ENCODE data around the gene SPNS2.

Gene SPNS2

DNA sequence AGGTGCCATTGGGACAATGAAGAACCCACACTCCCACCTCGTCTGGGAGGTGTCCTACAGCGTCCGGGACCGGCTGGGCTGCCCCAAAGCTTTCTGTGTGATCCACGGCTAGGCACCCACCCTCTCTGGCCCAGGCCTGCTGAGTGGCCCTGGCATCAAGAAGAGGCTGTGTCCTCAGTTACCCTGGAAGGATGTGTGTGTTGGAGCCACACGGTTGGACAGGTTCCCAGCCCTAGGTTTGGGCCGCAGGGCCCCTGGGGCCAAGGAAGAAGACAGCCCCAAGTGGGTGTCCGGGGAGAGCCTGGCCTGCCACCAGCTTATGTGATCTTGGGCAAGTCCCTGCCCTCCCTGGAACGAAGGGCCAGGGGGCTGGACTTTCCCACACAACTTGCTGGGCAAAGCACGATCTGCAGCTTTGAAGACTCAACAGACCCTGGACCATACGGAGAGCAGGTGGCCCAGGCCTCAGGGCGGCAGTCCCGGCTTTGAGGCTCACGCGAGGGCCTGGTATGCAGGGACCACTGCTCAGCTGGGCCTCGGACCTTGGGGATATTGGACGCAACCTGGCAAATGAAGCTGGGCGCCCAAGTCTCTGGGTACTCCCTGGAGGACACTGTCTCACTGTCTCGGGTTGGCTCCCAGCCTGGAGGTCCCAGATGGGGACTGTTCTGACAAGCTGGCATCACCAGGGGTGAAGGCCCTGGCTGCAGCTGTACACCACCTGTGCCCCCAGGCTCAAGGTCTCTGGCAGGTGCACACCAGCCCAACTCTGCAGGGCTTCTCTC is 39.0 kb downstream of the SPNS2 start:
- no peak for DNase-seq (ENCODE audit: low read depth)

GRCh38 chr17:4538236-4539002 is 39.7 kb downstream of the SPNS2 start:
- DNase-seq (ENCODE audit: low read depth): no peak

DNA sequence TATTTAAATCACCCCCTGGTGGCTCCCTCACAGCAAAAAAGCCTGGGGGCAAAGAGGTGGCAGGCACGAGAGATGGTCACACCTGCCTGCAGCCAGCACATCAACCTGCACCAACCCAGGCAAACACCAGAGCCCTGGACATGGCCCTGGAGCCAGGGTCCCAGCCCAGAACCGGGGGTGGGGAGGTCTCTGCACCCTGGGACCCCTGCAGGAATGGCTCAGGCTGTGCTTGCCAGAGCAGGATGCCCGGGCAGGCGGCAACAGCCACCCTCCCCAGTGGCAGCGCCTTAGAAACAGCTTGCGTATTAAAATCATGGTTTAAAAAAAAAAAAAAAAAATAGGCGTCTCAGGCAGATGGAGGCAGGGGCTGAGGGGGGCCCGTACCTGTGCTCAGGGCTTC is 40.3 kb downstream of the SPNS2 start:
- no peak for DNase-seq (ENCODE audit: low read depth)

GRCh38 chr17:4539576-4540223 is 41.0 kb downstream of the SPNS2 start:
- no peak for DNase-seq (ENCODE audit: low read depth)

DNA sequence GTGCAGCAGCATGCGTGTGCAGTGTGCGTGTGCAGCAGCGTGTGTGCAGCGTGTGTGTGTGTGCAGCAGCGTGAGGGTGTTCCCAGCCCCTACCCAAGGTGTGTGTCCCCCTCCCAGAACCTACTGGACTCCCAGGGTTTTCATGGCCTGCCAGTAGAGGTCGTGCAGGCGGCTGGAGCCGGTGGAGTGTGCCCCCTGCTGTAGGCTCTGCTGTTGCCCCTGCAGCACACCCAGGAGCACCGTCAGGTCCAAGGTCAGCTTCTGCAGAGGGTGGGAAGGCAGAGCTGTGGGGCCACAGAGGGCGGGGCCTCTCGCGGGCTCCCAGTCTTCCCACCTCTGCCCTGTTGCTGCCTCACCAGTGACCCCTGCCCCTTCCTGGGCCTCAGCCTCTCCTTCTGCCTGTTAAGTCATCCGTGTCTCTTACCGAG is 41.6 kb downstream of the SPNS2 start:
- no peak for DNase-seq (ENCODE audit: low read depth)

DNA sequence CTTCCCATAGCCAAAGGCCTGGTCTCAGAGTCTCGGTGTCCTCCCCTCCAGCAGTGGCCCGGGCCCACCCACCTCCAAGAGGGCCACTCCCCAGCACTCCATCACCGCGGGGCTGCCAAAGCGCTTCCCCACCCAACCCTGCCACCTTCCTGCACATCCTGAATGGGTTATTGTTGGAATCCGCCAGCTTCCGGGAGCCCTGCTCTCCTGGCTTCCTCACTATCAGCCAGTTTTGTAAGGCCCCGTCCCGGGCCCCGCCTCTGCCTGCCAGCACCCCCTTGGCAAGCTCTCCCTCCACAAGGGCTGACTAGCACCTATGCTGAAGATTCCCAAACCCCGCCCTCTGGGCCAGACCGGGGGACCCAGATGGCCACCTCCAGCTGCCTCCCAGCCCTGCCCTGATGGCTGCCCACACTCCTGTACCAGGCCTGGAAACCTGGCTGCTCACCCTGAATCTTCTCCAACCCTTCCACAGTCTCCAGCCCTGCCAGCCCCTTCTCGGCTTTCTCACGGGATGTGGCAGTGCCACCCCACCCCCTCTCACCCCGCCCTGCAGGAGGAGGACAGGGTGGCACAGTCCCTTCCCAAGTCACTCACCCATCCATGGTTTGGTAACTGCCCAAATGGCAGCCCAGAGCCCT is 42.1 kb downstream of the SPNS2 start:
- no peak for DNase-seq (ENCODE audit: low read depth)

- no peak for DNase-seq (ENCODE audit: low read depth)
Observed at GRCh38 chr17:4541328-4542002, 42.8 kb downstream of the SPNS2 start.

DNA sequence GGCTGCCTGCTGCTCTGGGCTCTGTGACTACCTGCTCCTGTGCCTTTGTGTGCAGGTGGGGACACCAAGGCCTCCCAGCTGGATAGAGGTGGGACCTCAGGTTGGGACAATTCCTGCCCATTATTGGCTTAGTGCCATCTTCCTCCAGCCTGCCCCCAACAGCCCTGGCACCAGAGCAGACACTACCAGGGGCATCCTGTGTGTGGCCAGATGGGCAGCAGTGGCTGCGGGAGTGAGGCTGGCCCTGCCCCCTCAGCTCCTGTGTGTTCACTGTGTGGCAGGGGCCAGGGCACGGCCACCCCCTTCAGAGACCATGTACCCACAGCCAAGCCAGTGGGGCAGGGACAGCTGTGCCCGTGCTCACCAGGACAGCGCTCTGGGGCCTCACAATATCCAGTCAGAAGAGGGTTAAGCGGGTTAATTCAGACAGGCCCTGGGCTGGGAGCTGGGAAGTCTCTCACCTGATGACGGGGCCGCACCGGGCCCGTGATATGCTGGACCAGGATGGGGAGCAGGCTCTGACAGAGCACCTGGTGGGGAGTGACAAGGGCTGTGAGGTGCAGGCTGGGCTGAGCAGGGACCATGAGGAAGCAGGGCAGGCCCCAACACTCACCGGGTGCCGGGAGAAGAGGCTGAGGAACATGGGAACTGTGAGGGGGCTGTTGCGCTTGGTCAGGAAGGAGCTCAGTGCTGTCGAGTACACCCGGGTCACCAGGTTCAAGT is 43.5 kb downstream of the SPNS2 start:
- DNase-seq (ENCODE audit: low read depth): no peak

GRCh38 chr17:4542726-4543191 is 44.1 kb downstream of the SPNS2 start:
- DNase-seq (ENCODE audit: low read depth): no peak

GRCh38 chr17:4543557-4544026 is 44.9 kb downstream of the SPNS2 start:
- DNase-seq (ENCODE audit: low read depth): no peak

DNA sequence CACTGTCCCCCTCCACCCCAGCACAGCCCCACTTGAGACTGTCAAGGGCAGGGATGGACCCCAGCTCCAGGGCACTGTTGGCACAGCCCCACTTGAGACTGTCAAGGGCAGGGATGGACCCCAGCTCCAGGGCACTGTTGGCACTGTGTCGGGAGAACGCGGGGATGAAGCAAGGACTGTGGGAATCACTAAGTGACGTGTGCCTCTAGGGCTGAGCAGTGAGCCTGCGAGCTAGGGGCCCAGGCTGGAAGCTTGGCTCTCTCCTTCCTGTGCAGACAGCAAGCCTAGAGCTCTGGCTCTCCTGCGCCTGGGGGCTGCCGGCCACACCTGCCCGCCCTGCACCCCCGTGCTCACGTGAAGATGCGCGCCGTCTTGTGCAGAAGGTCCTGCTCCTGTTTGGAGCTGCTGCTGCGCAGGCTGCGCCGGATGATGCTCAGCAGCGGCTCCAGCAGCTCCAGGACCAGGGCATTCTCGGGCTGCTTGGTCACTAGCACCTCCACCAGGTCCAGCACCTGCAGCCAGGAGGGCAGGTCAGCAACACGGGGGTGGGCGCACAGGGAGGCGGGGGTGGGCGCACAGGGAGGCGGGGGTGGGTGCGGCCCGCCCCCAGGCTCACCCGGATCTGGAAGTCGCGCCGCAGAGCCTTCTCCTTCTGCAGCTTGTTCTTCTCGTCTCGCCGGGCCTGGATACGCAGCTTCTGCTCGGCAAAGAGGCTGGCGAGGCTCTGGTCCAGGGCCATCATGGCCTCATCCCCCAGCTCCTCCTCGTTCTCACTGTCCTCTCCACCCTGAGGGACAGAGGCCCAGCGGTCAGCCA is 45.7 kb downstream of the SPNS2 start:
- DNase-seq (ENCODE audit: low read depth): no peak

- DNase-seq (ENCODE audit: low read depth): no peak
Observed at GRCh38 chr17:4544951-4545216, 46.2 kb downstream of the SPNS2 start.

DNA sequence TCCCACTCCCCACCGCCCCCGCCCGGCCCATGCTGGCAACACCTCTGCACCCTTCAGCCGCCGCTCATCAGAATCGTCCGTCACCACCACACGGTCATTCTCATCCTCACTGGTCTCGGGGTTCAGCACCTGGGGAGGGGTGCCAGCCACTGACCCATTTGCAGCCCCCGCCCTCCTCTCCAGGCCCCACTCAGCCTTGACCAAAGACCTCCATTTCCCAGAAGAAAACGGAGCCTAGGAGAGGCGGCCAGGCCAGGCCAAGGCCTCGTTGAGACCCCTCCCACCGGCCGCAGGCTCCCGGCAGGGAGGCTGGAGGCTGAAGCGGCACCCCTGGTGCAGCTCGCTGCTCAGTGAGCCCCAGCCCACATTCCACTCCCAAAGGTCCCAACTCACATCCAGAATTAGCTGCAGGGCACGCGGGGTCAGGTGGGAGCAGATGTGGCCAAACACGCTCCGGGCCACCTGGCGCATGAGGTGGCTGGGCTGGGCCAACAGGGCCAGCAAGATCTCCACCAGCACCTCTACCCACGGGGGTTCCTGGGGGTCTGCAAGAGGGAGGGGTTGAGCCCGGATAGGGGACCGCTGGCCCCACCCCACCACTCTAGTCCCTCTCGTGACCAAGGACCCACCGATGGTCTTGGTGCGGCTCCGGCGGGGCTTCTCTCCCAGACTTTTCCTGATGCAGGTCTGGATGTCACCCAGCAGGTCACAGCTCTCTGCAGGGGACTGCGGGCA is 46.7 kb downstream of the SPNS2 start:
- DNase-seq (ENCODE audit: low read depth): no peak

DNA sequence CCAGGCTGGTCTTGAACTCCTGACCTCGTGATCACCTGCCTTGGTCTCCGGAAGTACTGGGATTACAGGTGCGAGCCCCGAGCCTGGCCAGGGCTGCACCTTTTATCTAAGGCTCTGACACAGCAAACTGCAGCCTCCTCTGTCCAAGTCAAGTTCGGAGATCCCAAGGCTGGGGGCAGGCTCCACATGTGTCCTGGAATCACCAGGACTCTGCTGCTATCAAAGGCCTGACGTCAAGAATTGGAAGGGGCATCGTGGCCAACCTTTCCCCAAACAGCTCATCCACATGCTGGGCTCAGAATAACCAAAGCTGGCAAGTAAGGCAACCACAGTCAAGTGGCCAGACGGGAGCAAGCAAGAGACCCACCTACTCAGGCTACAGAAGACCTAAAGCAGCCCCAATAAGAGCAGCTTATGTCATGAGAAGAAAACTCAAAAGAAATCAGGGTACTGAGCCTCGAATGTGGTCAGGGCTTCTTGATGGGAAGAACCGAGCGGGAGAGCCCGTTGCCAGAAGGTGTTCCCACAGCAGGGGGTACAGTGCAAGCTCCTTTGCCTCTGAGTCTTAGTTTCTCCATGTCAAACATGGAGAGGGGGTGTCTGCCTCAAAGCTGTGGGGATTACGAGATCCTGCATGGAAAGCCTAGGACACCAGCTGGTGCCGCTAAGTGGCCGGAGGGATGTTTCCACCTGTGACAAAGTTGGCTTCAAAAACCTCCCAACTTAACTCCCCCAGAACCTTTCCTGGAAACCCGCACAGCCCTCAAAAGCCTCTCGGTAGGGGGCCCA is 48.6 kb downstream of the SPNS2 start:
- DNase-seq (ENCODE audit: low read depth): no peak

DNA sequence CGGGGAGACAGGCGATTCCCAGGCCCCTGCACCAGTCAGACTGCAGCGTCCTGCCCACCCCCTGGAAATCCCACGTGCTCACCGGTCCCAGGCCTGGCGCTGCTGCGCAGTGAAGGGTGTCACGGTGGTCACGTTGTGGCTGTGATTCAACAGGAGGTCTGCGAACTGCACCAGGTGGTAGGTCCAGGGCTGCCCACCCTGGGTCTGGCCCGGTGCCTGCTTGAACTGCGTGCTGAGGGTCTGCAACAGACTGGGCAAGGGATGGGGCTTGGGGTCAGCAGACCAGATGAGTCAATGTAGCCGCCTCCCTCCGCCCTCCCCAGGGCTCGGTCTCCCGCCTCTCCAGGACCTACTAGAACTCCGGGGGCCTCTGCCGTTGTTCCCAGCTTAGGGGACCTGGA is 49.4 kb downstream of the SPNS2 start:
- no peak for DNase-seq (ENCODE audit: low read depth)

GRCh38 chr17:4548721-4549531 is 50.2 kb downstream of the SPNS2 start:
- no peak for DNase-seq (ENCODE audit: low read depth)

GRCh38 chr17:4549781-4550533 is 51.3 kb downstream of the SPNS2 start:
- DNase-seq (ENCODE audit: low read depth): no peak
